GM18508 (cell line): ENCODE data around the gene B9D1.

Experiments
- ATAC-seq: cut with Tn5 transposase; IDR thresholded peaks from one replicate; pipeline ENCODE4 v1.9.1; 2021; ENCODE audit warnings: moderate number of reproducible peaks; ENCODE audit not compliant: insufficient read depth, unreplicated experiment

B9D1 gene

DNA sequence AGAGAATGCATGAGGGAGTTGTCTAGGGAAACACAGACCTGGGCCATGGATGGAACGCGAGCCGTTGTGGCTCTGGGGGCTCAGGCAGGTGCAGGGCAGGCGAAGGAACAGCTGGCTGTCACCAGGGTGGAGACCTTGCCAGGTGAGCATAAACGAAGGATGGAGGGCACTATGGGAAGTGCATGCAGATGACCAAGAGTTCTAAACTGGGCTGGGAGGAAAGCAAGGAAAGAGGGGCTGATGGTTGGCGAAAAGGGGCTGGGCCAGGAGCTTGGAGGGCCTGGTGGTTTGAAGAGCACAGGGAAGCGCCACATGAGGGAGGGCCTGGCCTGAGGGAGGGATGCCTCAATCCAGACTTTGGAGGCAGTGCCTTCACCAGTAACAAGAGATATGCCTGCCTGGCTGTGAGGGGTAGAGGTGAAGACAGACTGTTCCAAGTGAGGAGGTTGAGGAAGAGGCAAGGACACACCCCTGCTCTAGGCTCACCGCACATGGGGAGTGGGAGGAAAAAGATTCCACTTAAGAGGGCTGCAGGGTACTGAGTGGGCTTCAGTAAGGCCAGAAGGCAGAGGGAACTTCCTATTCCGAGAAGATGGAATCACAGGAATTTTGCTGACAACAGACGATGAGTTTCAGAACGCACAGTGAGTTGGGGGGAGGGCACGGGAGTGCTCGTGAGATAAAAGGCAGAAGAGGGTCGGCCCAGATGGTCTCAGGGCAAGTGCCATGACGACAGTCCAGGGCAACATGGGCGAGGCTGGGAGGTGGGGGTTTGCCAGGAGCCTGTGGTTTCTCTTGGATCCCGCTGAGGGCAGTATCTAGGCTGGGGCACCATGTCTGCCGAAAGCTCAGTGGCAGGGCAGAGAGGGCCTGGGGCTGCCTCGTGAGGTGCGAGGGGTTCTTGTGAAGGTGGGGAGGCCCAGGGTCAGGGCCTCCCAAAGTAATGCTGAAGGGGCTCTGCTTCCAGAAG lies 20.6 kb downstream of the B9D1 start:
- no peak for ATAC-seq

- no peak for ATAC-seq
These were observed 21.3 kb downstream of the B9D1 start for GRCh38 chr17:19341211-19341631.

- no peak for ATAC-seq
These were observed 23.1 kb downstream of the B9D1 start for GRCh38 chr17:19339341-19339815.

DNA sequence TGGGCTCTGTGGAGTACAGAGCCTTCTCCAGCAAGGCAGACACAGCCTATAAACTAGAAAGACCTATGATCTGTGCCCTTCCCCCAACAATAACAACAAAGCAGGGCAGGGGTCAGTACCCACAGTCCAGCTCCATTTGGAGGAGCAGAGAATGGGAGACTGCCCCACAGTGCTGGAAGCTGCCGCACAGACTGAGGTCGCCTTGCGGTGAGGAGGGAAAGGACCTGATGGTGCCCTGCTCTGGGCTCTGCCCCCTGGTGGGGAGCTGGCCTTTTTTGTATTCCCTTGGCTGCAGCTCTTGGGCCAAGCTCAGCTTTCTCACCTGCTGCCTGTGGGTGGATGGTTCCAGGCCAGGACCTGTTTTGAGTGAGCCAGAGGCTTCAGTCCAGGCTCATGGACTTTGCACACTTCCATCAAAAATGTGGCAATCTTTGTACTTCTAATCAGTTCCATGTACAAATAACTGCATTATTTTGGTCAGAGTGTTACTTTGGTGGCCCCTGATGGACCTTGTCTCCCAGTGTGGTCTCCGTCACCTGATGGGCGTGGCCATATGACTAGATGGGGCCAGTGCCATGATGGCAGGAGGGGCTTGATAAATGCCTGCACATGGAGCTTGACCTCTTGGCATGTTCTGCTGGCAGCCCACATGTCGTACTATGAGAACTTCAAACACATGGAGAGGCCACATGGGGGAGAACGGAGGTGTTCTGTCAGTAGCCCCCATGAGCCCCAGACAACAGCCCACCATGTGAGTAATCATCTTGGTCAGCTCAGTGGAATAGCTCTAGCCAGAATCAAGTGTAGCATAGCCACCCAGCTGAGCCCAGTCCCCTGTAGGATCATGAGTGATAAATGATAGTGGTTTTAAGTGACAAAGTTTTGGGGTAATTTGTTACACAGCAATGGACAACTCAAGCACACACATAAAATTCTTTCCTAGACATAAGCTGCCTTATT lies 24.2 kb downstream of the B9D1 start:
- ATAC-seq, result no peak

- no peak for ATAC-seq
These were observed 24.9 kb downstream of the B9D1 start for GRCh38 chr17:19337712-19338023.

DNA sequence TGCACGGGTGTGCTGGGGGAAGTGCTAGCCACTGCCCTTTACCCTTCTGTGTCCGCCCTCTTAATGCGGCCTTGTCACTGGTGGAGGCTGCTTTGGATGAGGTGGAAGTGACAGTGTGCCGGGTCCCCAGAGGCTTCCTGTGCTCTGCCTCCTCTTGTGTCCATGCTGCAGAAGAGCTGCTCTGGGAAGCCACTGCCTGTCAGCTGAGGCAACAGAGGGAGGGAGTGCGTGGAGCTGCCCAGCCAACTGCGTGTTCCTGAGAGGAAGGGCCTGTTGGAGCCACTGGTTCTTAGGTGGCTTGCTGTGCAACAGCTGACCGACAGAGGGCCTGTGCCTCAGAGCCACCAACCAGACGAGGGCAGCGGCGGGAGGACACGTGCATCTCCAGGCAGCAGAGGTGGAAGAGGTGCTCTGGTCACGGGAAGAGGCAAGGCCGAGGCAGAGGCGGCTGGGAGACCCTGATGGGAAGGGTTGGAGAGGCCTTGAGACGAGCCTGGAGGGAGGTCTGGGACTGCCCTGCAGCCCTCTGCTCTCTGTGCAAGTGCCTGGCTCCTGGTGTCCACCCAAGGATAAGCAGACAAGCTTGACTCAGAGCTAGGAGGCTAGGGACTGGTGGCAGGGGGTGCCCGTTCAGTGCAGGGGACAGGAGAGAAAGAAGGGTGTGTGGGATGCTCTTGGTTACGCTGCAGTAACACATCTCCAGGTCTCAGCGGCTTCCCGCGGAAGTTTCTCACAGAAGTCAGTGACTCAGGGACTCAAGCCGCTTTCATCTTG lies 25.4 kb downstream of the B9D1 start:
- no peak for ATAC-seq

GRCh38 chr17:19335951-19336631 lies 26.4 kb downstream of the B9D1 start:
- ATAC-seq, result no peak

GRCh38 chr17:19334331-19334730 lies 28.2 kb downstream of the B9D1 start:
- ATAC-seq, result no peak

- no peak for ATAC-seq
These were observed 28.7 kb downstream of the B9D1 start for GRCh38 chr17:19333736-19334290.

DNA sequence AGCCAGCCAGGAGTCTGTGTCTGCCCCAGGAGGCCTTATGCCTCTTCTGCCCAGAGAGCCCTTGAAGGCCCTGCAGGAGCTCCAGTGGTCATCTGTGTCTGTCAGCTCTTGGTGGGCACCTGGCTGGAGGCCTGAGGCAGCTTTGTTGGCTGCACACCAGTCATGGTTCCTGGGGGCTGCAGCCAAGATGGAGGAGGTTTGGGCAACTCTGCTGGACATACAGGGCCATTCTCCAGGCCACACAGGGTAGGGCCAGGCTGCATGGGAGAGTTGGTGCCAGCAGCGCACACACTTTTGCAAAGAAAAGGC lies 29.4 kb downstream of the B9D1 start:
- no peak for ATAC-seq

- ATAC-seq, result no peak
These were observed 30.0 kb downstream of the B9D1 start for GRCh38 chr17:19332371-19333131.

DNA sequence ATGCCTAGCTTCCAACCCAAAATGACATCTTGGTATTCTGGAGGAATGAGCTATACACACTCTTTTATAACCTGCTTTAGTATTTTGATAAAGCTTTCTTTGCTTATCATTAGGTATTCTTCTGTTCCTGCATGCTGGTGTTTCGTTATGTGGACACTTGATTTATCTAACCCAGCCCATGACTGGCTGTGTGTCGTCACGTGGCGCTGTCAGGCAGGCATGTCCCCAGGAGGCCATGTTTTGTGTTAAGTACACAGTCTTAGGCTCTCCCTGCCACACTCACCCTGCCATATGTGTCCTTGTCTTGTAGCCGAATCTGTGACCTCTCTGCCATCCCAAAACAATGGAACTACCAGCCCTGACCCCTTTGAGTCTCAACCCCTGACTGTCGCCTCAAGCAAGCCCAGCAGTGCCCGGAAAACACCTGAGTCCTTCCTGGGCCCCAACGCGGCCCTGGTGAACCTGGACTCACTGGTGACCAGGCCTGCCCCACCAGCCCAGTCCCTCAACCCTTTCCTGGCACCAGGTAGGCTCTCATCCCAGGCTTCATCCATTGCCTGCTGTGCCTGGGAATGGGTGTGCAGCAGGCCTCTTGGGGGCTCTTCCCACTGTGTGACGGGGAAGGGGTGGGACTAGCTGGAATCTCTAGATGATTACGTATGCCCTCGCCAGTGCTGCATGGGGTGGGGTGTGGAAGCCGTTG lies 30.8 kb downstream of the B9D1 start:
- no peak for ATAC-seq

- ATAC-seq, result no peak
These were observed 31.4 kb downstream of the B9D1 start for GRCh38 chr17:19331134-19331533.

GRCh38 chr17:19330271-19330670 lies 32.3 kb downstream of the B9D1 start:
- no peak for ATAC-seq

DNA sequence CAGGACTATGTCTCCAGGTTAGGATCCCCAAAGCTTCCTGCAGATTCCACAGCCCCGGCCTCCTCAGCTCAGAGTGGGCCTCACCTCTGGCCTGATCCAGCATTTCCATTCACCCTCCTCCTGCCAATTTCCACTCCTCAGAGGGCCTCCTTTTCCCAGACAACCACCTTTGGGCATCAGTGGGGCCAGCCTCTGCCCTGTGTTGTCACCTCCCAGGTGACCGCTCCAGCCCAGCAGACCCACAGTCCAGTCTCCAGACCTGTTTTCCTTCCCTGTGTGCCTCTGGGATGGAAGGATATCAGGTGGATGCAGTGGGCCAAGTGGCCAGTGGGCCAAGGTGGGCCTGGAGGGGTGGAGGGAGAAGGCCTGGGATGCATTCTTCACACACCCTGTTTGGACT lies 32.7 kb downstream of the B9D1 start:
- no peak for ATAC-seq

DNA sequence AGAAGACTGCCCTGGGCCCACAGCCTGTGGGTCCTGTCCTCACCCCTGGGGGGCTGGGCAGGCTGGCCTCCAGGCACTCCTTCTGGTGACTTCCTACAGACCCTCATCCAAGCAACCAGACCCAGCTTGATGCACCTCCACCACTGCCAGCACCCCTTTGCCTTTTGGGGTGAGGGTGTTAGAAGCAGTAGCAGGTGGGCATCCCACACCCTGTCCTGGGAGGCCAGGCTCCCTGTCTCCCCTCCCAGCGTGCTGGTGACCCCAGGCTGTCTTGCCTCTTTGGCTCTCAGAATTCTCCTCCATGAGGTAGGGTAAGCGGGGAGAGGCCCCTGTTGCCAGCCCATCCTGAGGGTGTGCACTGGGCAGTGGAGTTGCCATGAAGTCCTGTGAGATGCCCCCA lies 33.4 kb downstream of the B9D1 start:
- no peak for ATAC-seq

GRCh38 chr17:19328441-19329061 lies 34.0 kb downstream of the B9D1 start:
- ATAC-seq, result no peak
